Parathyroid adenoma (tissue), 2 donors: ENCODE results near the gene BTBD7.

Experiments used
- H2AFZ ChIP-seq: fragments of 300-600 bp; sonication (generic); one replicate; pipeline ENCODE4 v1.7.0; 2017; ENCODE audit warnings: antibody characterized with exemption, mild to moderate bottlenecking
- H3K27ac ChIP-seq: fragments of 300-600 bp; sonication (generic); one replicate; pipeline ENCODE4 v1.7.0; 2017
- H3K27me3 ChIP-seq: fragments of 300-600 bp; sonication (generic); one replicate; pipeline ENCODE4 v1.7.0; 2017; ENCODE audit warnings: low read length; ENCODE audit not compliant: control insufficient read depth, insufficient read depth
- H3K36me3 ChIP-seq: fragments of 300-600 bp; sonication (generic); one replicate; pipeline ENCODE4 v1.7.0; 2017; ENCODE audit warnings: low read length; ENCODE audit not compliant: control insufficient read depth, insufficient read depth
- H3K4me1 ChIP-seq: fragments of 300-600 bp; sonication (generic); one replicate; pipeline ENCODE4 v1.7.0; 2017; ENCODE audit warnings: control low read depth
- H3K4me2 ChIP-seq: fragments of 300-600 bp; sonication (generic); one replicate; pipeline ENCODE4 v1.7.0; 2017; ENCODE audit warnings: low read length
- H3K4me3 ChIP-seq: fragments of 300-600 bp; sonication (generic); one replicate; pipeline ENCODE4 v1.7.0; 2017; ENCODE audit warnings: low read depth, low read length
- H3K79me2 ChIP-seq: fragments of 300-600 bp; sonication (generic); one replicate; pipeline ENCODE4 v1.7.0; 2017; ENCODE audit warnings: control low read depth
- H3K9ac ChIP-seq: fragments of 300-600 bp; sonication (generic); one replicate; pipeline ENCODE4 v1.7.0; 2017; ENCODE audit warnings: mild to moderate bottlenecking
- H3K9me3 ChIP-seq: fragments of 300-600 bp; sonication (generic); one replicate; pipeline ENCODE4 v1.7.0; 2017; ENCODE audit warnings: low read length; ENCODE audit not compliant: control insufficient read depth
- TF ChIP-seq, protein P1 (sequence below): fragments of 300-600 bp; sonication (generic); IDR thresholded peaks from one replicate; pipeline ENCODE4 v1.7.0; 2017; ENCODE audit warnings: antibody characterized with exemption, mild to moderate bottlenecking
- donor health status: primary hyperparathyroidism.

The BTBD7 gene

DNA sequence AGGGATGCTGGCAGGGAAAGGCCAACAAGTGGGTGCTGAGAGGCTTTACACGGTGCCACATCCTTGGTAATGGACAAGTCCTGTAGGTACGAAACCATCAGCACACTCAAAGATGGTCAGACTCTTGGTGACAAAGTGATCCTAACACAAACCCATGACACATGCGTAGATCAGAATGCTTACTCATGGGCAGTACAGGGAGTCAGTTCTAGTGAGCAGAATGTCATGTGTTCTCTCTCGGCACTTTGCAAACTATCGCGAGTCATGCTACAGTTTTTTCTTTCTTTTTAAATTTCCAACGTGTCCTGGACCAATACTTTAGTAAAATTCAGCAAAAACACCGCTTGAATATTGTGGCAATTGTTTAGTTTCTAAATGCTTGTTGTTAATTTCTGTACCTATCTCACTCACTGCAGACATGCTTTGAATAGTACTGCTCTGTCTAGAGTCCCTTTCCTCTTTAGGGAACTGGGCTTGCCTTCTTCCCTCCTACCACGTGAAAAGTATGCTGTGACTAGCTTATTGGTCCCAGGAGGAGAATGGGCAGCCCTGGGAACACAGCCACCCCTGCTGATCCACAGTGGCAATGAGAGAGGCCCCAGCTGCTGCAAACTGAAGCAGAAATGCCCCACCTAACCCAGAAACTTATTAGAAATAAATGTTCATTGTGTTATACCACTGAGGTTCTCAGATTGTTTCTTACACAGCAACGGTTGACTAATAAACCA is 63.3 kb downstream of the BTBD7 start:
- TF ChIP-seq, protein P1, sequence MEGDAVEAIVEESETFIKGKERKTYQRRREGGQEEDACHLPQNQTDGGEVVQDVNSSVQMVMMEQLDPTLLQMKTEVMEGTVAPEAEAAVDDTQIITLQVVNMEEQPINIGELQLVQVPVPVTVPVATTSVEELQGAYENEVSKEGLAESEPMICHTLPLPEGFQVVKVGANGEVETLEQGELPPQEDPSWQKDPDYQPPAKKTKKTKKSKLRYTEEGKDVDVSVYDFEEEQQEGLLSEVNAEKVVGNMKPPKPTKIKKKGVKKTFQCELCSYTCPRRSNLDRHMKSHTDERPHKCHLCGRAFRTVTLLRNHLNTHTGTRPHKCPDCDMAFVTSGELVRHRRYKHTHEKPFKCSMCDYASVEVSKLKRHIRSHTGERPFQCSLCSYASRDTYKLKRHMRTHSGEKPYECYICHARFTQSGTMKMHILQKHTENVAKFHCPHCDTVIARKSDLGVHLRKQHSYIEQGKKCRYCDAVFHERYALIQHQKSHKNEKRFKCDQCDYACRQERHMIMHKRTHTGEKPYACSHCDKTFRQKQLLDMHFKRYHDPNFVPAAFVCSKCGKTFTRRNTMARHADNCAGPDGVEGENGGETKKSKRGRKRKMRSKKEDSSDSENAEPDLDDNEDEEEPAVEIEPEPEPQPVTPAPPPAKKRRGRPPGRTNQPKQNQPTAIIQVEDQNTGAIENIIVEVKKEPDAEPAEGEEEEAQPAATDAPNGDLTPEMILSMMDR = no peak
- H3K9me3 ChIP-seq = no peaks in the 10 kb centered on the region
- H3K36me3 ChIP-seq = no peaks in the 10 kb centered on the region
- H3K4me2 ChIP-seq = no peak overlapping the region
- peaks cover 3% of the 10 kb centered on the region for H3K4me1 ChIP-seq
- no peak overlapping the region for H3K27ac ChIP-seq
- H2AFZ ChIP-seq = no peak overlapping the region
- no peak overlapping the region for H3K9ac ChIP-seq
- H3K27me3 ChIP-seq = no peaks in the 10 kb centered on the region
- no peaks in the 10 kb centered on the region for H3K79me2 ChIP-seq
- H3K4me3 ChIP-seq = no peak overlapping the region

DNA sequence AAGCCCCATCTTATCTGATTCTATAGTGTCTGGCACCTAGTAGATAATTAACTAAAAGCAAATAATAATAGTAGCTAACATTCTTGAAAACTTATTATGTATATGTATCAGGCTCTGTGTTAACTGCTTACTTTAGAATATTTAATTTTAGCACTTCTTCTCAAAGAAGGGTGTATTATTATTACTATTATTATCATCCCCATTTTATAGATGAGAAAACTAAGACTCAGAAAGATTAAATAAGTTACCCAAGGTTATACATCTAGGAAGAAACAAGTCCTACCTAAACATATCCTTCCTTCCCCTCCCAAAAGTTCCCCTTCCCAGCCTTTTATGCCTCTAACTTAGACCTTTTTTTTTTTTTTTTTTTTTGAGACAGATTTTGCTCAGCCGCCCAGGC is 64.4 kb downstream of the BTBD7 start:
- Histone ChIP-seq H3K9me3 (no peaks in the 10 kb centered on the region), H3K36me3 (no peaks in the 10 kb centered on the region), H3K27ac (no peak overlapping the region), H2AFZ (no peak overlapping the region), H3K9ac (no peak overlapping the region), H3K4me3 (no peak overlapping the region), H3K27me3 (no peaks in the 10 kb centered on the region), H3K4me1 (peaks cover 3% of the 10 kb centered on the region), H3K79me2 (no peaks in the 10 kb centered on the region), H3K4me2 (no peak overlapping the region)
- TF ChIP-seq, protein P1 = no peak

DNA sequence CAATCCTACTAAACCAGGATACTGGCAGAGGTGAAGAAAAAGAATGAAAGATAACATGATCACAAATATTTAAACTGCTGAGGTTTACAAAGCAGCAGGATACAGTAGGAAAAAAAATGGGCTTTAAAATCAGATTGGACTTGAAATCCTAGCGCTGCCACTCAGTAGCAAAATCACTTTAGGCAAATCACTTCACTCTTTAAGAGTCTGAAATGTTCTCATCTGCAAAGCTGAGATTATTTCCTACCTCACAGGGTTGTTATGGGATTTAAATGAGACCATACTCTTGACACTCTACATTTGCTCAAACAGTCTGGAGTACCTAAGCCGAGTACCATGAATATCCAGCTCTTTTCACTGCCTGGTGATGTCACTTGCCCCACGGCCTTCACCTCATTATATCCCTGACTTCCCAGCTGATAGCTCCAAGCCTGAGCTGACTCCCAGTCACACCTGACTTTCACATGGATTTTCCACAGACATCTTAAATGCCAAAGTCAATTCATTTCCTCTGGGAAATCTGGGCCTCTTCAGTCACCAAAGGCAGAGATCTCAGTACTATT is 65.6 kb downstream of the BTBD7 start:
- TF ChIP-seq, protein P1 = no peak
- Histone ChIP-seq H3K27me3 (no peaks in the 10 kb centered on the region), H3K9me3 (no peaks in the 10 kb centered on the region), H3K4me1 (peaks cover 3% of the 10 kb centered on the region), H3K79me2 (no peaks in the 10 kb centered on the region), H2AFZ (no peak overlapping the region), H3K36me3 (no peaks in the 10 kb centered on the region), H3K9ac (no peak overlapping the region), H3K4me2 (peak overlapping the region; percentile 22), H3K4me3 (no peak overlapping the region), H3K27ac (no peak overlapping the region)

DNA sequence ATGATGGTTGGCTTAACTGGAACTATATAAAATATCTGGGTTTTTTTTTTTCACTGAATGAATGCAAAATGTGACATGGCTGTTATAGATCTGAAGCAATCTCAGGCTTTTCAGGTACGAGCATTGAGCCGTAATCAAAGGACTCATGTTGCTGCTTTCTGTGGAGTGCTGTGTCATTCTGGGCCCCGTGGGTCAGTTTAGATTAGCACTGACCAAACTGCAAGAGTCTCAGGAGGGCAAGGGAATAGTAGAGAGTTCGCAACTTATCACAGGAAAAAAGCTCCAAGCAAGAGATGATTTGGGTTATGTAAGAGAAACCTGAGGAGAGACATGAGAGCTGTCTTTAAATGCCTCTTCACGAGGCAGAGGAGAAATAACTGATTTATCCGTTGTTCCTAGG is 66.7 kb downstream of the BTBD7 start:
- Histone ChIP-seq H3K27me3 (no peaks in the 10 kb centered on the region), H3K9me3 (no peaks in the 10 kb centered on the region), H3K4me3 (no peak overlapping the region), H3K9ac (no peak overlapping the region), H2AFZ (no peak overlapping the region), H3K4me1 (peaks cover 3% of the 10 kb centered on the region), H3K27ac (no peak overlapping the region), H3K4me2 (no peak overlapping the region), H3K79me2 (no peaks in the 10 kb centered on the region), H3K36me3 (no peaks in the 10 kb centered on the region)
- TF ChIP-seq, protein P1 = no peak

DNA sequence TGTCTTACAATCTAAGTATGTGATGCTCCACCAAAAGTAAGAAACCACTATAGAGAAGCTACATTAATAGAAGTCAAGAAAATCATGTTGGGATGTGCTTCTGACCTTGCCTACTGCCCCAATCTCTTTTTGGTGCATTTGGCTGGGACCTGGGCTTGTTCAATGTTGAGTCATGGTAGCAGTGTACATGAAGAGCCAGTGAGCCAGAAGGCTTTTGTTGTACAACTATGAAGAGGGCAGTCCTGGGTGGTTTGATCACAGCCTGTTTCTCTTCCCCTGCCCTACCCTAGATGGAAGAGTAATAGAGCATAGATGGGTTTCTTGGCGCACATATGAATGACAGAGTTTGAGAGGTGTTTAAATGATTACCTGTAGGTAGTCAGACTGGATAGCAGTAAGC is 69.4 kb downstream of the BTBD7 start:
- no peak overlapping the region for H3K4me2 ChIP-seq
- H2AFZ ChIP-seq = no peak overlapping the region
- no peaks in the 10 kb centered on the region for H3K27me3 ChIP-seq
- H3K36me3 ChIP-seq = no peaks in the 10 kb centered on the region
- no peaks in the 10 kb centered on the region for H3K9me3 ChIP-seq
- no peak overlapping the region for H3K27ac ChIP-seq
- H3K4me1 ChIP-seq = peaks cover 3% of the 10 kb centered on the region
- H3K4me3 ChIP-seq = no peak overlapping the region
- H3K9ac ChIP-seq = no peak overlapping the region
- H3K79me2 ChIP-seq = no peaks in the 10 kb centered on the region
- TF ChIP-seq, protein P1 = no peak
